ENCODE results near the gene TET2.

The TET2 gene

GRCh38 chr4:105146276-105147015 is at the start of gene TET2:
Gene TET2 (plus strand): TSS chr4:105146876. CDS start chr4:105233943, 87,067 bp downstream.
- peak; percentile 78 to 83 for DNase-seq

GRCh38 chr4:105102016-105102415 is 44.7 kb upstream of the TET2 start:
- DNase-seq, result no peak

GRCh38 chr4:105106426-105106825 is 40.2 kb upstream of the TET2 start:
- DNase-seq, result no peak

- DNase-seq, result no peak
Observed at GRCh38 chr4:105107095-105107856, 39.4 kb upstream of the TET2 start.

- DNase-seq, result no peak
Observed at GRCh38 chr4:105108971-105109370, 37.7 kb upstream of the TET2 start.

GRCh38 chr4:105112274-105112673 is 34.4 kb upstream of the TET2 start:
- DNase-seq, result no peak

- DNase-seq, result no peak
Observed at GRCh38 chr4:105113800-105114199, 32.9 kb upstream of the TET2 start.

GRCh38 chr4:105116616-105117319 is 29.9 kb upstream of the TET2 start:
- DNase-seq, result no peak

- no peak for DNase-seq
Observed at GRCh38 chr4:105119356-105119755, 27.3 kb upstream of the TET2 start.

- DNase-seq, result no peak
Observed at GRCh38 chr4:105120626-105121025, 26.1 kb upstream of the TET2 start.

GRCh38 chr4:105122350-105122749 is 24.3 kb upstream of the TET2 start:
- no peak for DNase-seq

- DNase-seq, result no peak
Observed at GRCh38 chr4:105126311-105127169, 20.1 kb upstream of the TET2 start.

GRCh38 chr4:105127170-105127445 is 19.6 kb upstream of the TET2 start:
- DNase-seq, result no peak

GRCh38 chr4:105128208-105128607 is 18.5 kb upstream of the TET2 start:
- no peak for DNase-seq

GRCh38 chr4:105129286-105130040 is 17.2 kb upstream of the TET2 start:
- no peak for DNase-seq

GRCh38 chr4:105130945-105131344 is 15.7 kb upstream of the TET2 start:
- DNase-seq, result no peak

- DNase-seq, result no peak
Observed at GRCh38 chr4:105133976-105134375, 12.7 kb upstream of the TET2 start.

GRCh38 chr4:105135785-105136184 is 10.9 kb upstream of the TET2 start:
- DNase-seq, result no peak

- DNase-seq, result no peak
Observed at GRCh38 chr4:105137121-105137875, 9.4 kb upstream of the TET2 start.

GRCh38 chr4:105139646-105140045 is 7.0 kb upstream of the TET2 start:
- DNase-seq, result no peak
